Measurements from ENCODE around the gene CYP2C9. TPM values are rescaled to one million over a fixed set of nuclear protein-coding genes. Genes with fewer than 3 reads are reported as not detected.
"Not testable (repeated sequence)": the region's sequence is repeated elsewhere in the genome, so short reads cannot be mapped to it uniquely, and the experiment has no call there.

Gene CYP2C9
- polyA plus RNA-seq (2013, experiment 1 of 2): not detected
- polyA plus RNA-seq (2013, experiment 2 of 2): not detected

GRCh38 chr10:94938383-94938782 lies at the start of gene CYP2C9:
CYP2C9 (plus strand) TSS chr10:94938658; CDS start chr10:94938683, 25 bp downstream.
- Histone ChIP-seq H3K27me3 (ENCODE audit: control insufficient read depth in 1 of 2, insufficient read depth in 1 of 2, low read length in 2 of 2) (no peaks in the 10 kb centered on the region), H2AK5ac (ENCODE audit: low read length, severe bottlenecking) (no peak within 1 kb of the TSS), H3K23ac (ENCODE audit: low read length in 2 of 2) (no peak within 1 kb of the TSS), H3K4me2 (ENCODE audit: low read length, poor library complexity, severe bottlenecking) (no peak within 1 kb of the TSS), H3K9me3 (ENCODE audit: control insufficient read depth, low read length) (peaks cover 23% of the 10 kb centered on the region), H3K4me1 (ENCODE audit: control insufficient read depth, insufficient read depth, low read depth, low read length) (no peaks in the 10 kb centered on the region), H3K4ac (ENCODE audit: low read depth in 1 of 2, low read length in 2 of 2) (no peak within 1 kb of the TSS), H3K36me3 (ENCODE audit: control insufficient read depth in 1 of 2, insufficient read depth in 2 of 2, low read depth in 1 of 2, low read length in 2 of 2) (no peaks in the 10 kb centered on the region), H3K27ac (ENCODE audit: low read length, poor library complexity, severe bottlenecking) (no peak within 1 kb of the TSS), H3K79me1 (replicated peaks; ENCODE audit: low read length, poor library complexity, severe bottlenecking) (no peaks in the 10 kb centered on the region), H2BK5ac (ENCODE audit: low read depth, low read length, poor library complexity, severe bottlenecking) (no peak within 1 kb of the TSS), H2BK15ac (ENCODE audit: low read depth, poor library complexity, severe bottlenecking) (no peak within 1 kb of the TSS), H2BK12ac (ENCODE audit: low read length in 2 of 2) (no peak within 1 kb of the TSS), H3K4me3 (ENCODE audit: insufficient read depth in 1 of 2, low read depth in 1 of 2, low read length in 2 of 2) (no peak within 1 kb of the TSS), H3K14ac (ENCODE audit: low read length in 2 of 2) (no peak within 1 kb of the TSS), H2BK120ac (ENCODE audit: low read depth, low read length) (no peak within 1 kb of the TSS), H4K8ac (ENCODE audit: low read length) (no peak within 1 kb of the TSS), H2AFZ (ENCODE audit: low read depth, low read length) (no peak within 1 kb of the TSS), H3K9ac (ENCODE audit: low read length) (no peak within 1 kb of the TSS), H4K91ac (ENCODE audit: low read length) (no peak within 1 kb of the TSS), H3K18ac (ENCODE audit: low read depth in 1 of 2, low read length in 2 of 2) (no peak within 1 kb of the TSS)
- WGBS: 61% methylated on average over 2 of the region's 2 CpGs
- DNase-seq: no peak

GRCh38 chr10:94889123-94889522 lies 49.3 kb upstream of the CYP2C9 start:
- WGBS: no CpG with 5 or more reads among the region's 3 CpGs
- no peak overlapping the region for H2BK120ac ChIP-seq (ENCODE audit: low read depth, low read length)
- H3K23ac ChIP-seq (ENCODE audit: low read length in 2 of 2): no peak overlapping the region
- no peak overlapping the region for H2BK12ac ChIP-seq (ENCODE audit: low read length in 2 of 2)
- no peak overlapping the region for H3K4me2 ChIP-seq (ENCODE audit: low read length, poor library complexity, severe bottlenecking)
- H4K8ac ChIP-seq (ENCODE audit: low read length): no peak overlapping the region
- H3K18ac ChIP-seq (ENCODE audit: low read depth in 1 of 2, low read length in 2 of 2): no peak overlapping the region
- no peak overlapping the region for H3K4me3 ChIP-seq (ENCODE audit: insufficient read depth in 1 of 2, low read depth in 1 of 2, low read length in 2 of 2)
- H2BK15ac ChIP-seq (ENCODE audit: low read depth, poor library complexity, severe bottlenecking): no peak overlapping the region
- no peaks in the 10 kb centered on the region for H3K9me3 ChIP-seq (ENCODE audit: control insufficient read depth, low read length)
- no peaks in the 10 kb centered on the region for H3K36me3 ChIP-seq (ENCODE audit: control insufficient read depth in 1 of 2, insufficient read depth in 2 of 2, low read depth in 1 of 2, low read length in 2 of 2)
- no peak for DNase-seq
- no peaks in the 10 kb centered on the region for H3K4me1 ChIP-seq (ENCODE audit: control insufficient read depth, insufficient read depth, low read depth, low read length)
- no peak overlapping the region for H4K91ac ChIP-seq (ENCODE audit: low read length)
- H3K27ac ChIP-seq (ENCODE audit: low read length, poor library complexity, severe bottlenecking): no peak overlapping the region
- no peak overlapping the region for H2AFZ ChIP-seq (ENCODE audit: low read depth, low read length)
- no peak overlapping the region for H3K4ac ChIP-seq (ENCODE audit: low read depth in 1 of 2, low read length in 2 of 2)
- no peak overlapping the region for H3K9ac ChIP-seq (ENCODE audit: low read length)
- H3K14ac ChIP-seq (ENCODE audit: low read length in 2 of 2): no peak overlapping the region
- H3K79me1 ChIP-seq (replicated peaks; ENCODE audit: low read length, poor library complexity, severe bottlenecking): no peaks in the 10 kb centered on the region
- H2BK5ac ChIP-seq (ENCODE audit: low read depth, low read length, poor library complexity, severe bottlenecking): no peak overlapping the region
- no peaks in the 10 kb centered on the region for H3K27me3 ChIP-seq (ENCODE audit: control insufficient read depth in 1 of 2, insufficient read depth in 1 of 2, low read length in 2 of 2)
- no peak overlapping the region for H2AK5ac ChIP-seq (ENCODE audit: low read length, severe bottlenecking)

- Histone ChIP-seq H3K9ac (ENCODE audit: low read length) (no peak overlapping the region), H4K8ac (ENCODE audit: low read length) (no peak overlapping the region), H3K4me3 (ENCODE audit: insufficient read depth in 1 of 2, low read depth in 1 of 2, low read length in 2 of 2) (no peak overlapping the region), H3K23ac (ENCODE audit: low read length in 2 of 2) (no peak overlapping the region), H3K14ac (ENCODE audit: low read length in 2 of 2) (no peak overlapping the region), H2BK12ac (ENCODE audit: low read length in 2 of 2) (no peak overlapping the region), H3K27ac (ENCODE audit: low read length, poor library complexity, severe bottlenecking) (no peak overlapping the region), H3K4ac (ENCODE audit: low read depth in 1 of 2, low read length in 2 of 2) (no peak overlapping the region), H3K4me1 (ENCODE audit: control insufficient read depth, insufficient read depth, low read depth, low read length) (no peaks in the 10 kb centered on the region), H3K4me2 (ENCODE audit: low read length, poor library complexity, severe bottlenecking) (no peak overlapping the region), H2AK5ac (ENCODE audit: low read length, severe bottlenecking) (no peak overlapping the region), H2AFZ (ENCODE audit: low read depth, low read length) (no peak overlapping the region), H3K18ac (ENCODE audit: low read depth in 1 of 2, low read length in 2 of 2) (no peak overlapping the region), H3K79me1 (replicated peaks; ENCODE audit: low read length, poor library complexity, severe bottlenecking) (no peaks in the 10 kb centered on the region), H4K91ac (ENCODE audit: low read length) (no peak overlapping the region), H2BK15ac (ENCODE audit: low read depth, poor library complexity, severe bottlenecking) (no peak overlapping the region), H2BK5ac (ENCODE audit: low read depth, low read length, poor library complexity, severe bottlenecking) (no peak overlapping the region), H3K36me3 (ENCODE audit: control insufficient read depth in 1 of 2, insufficient read depth in 2 of 2, low read depth in 1 of 2, low read length in 2 of 2) (no peaks in the 10 kb centered on the region), H2BK120ac (ENCODE audit: low read depth, low read length) (no peak overlapping the region), H3K9me3 (ENCODE audit: control insufficient read depth, low read length) (no peaks in the 10 kb centered on the region), H3K27me3 (ENCODE audit: control insufficient read depth in 1 of 2, insufficient read depth in 1 of 2, low read length in 2 of 2) (no peaks in the 10 kb centered on the region)
- no peak for DNase-seq
- 85% methylated on average over 4 of the region's 4 CpGs for WGBS
These were observed 48.0 kb upstream of the CYP2C9 start for GRCh38 chr10:94890264-94891022.

- not testable (repeated sequence) for H3K4me1 ChIP-seq (ENCODE audit: control insufficient read depth, insufficient read depth, low read depth, low read length); H3K27ac ChIP-seq (ENCODE audit: low read length, poor library complexity, severe bottlenecking); H3K27me3 ChIP-seq (ENCODE audit: control insufficient read depth in 1 of 2, insufficient read depth in 1 of 2, low read length in 2 of 2); H2BK12ac ChIP-seq (ENCODE audit: low read length in 2 of 2); H2AK5ac ChIP-seq (ENCODE audit: low read length, severe bottlenecking); H2BK15ac ChIP-seq (ENCODE audit: low read depth, poor library complexity, severe bottlenecking); H3K4me3 ChIP-seq (ENCODE audit: insufficient read depth in 1 of 2, low read depth in 1 of 2, low read length in 2 of 2); H2BK5ac ChIP-seq (ENCODE audit: low read depth, low read length, poor library complexity, severe bottlenecking); H3K14ac ChIP-seq (ENCODE audit: low read length in 2 of 2); H3K4me2 ChIP-seq (ENCODE audit: low read length, poor library complexity, severe bottlenecking); H4K91ac ChIP-seq (ENCODE audit: low read length); H2BK120ac ChIP-seq (ENCODE audit: low read depth, low read length); DNase-seq; H3K9ac ChIP-seq (ENCODE audit: low read length); H3K79me1 ChIP-seq (replicated peaks; ENCODE audit: low read length, poor library complexity, severe bottlenecking); H3K9me3 ChIP-seq (ENCODE audit: control insufficient read depth, low read length); H2AFZ ChIP-seq (ENCODE audit: low read depth, low read length); H3K18ac ChIP-seq (ENCODE audit: low read depth in 1 of 2, low read length in 2 of 2); H3K23ac ChIP-seq (ENCODE audit: low read length in 2 of 2); H3K4ac ChIP-seq (ENCODE audit: low read depth in 1 of 2, low read length in 2 of 2); H3K36me3 ChIP-seq (ENCODE audit: control insufficient read depth in 1 of 2, insufficient read depth in 2 of 2, low read depth in 1 of 2, low read length in 2 of 2); H4K8ac ChIP-seq (ENCODE audit: low read length)
- 57% methylated on average over 7 of the region's 7 CpGs for WGBS
These were observed 40.0 kb upstream of the CYP2C9 start for GRCh38 chr10:94898414-94898813.

All from mesenchymal stem cell (in vitro differentiated cells and primary cell).